Smooth muscle cell (in vitro differentiated cells): ENCODE measurements around the gene KRT27. TPM values are rescaled to one million over a fixed set of nuclear protein-coding genes. Genes with fewer than 3 reads are reported as not detected.

Experiments used
- DNase-seq: peaks from one replicate; lab custom pipeline; 2025; ENCODE audit not compliant: unreplicated experiment; lab: John Stamatoyannopoulos, UW
- H2AFZ ChIP-seq: fragments of 200-600 bp; sonication (generic); 2 replicates; pipeline ENCODE4 v1.6.0; 2016; ENCODE audit warnings: antibody characterized with exemption, low read depth, mild to moderate bottlenecking
- H3F3A ChIP-seq: fragments of 200-600 bp; sonication (generic); 2 replicates; pipeline ENCODE4 v1.6.0; 2017; ENCODE audit warnings: antibody characterized with exemption, low read depth
- H3K27ac ChIP-seq: fragments of 200-600 bp; sonication (generic); 2 replicates; pipeline ENCODE4 v1.5.1; 2016; ENCODE audit warnings: low read depth, mild to moderate bottlenecking
- H3K27me3 ChIP-seq: fragments of 200-600 bp; sonication (generic); 2 replicates; pipeline ENCODE4 v1.6.1; 2016; ENCODE audit warnings: low read depth, mild to moderate bottlenecking
- H3K36me3 ChIP-seq: fragments of 200-600 bp; sonication (generic); 2 replicates; pipeline ENCODE4 v1.5.1; 2016; ENCODE audit warnings: low read depth
- H3K4me1 ChIP-seq: fragments of 200-600 bp; sonication (generic); 2 replicates; pipeline ENCODE4 v1.5.1; 2016; ENCODE audit warnings: low read depth
- H3K4me2 ChIP-seq: fragments of 200-600 bp; sonication (generic); 2 replicates; pipeline ENCODE4 v1.6.0; 2016; ENCODE audit warnings: mild to moderate bottlenecking
- H3K4me3 ChIP-seq: fragments of 200-600 bp; sonication (generic); 2 replicates; pipeline ENCODE4 v1.5.1; 2016; ENCODE audit warnings: mild to moderate bottlenecking
- H3K79me2 ChIP-seq: fragments of 200-600 bp; sonication (generic); 2 replicates; pipeline ENCODE4 v1.6.0; 2016; ENCODE audit warnings: low read depth, mild to moderate bottlenecking
- H3K9ac ChIP-seq: fragments of 200-600 bp; sonication (generic); 2 replicates; pipeline ENCODE4 v1.6.0; 2016; ENCODE audit warnings: low read depth
- H3K9me3 ChIP-seq: fragments of 200-600 bp; sonication (generic); replicated peaks from 2 replicates; pipeline ENCODE4 v1.5.1; 2016; ENCODE audit warnings: low read depth
- H4K20me1 ChIP-seq: fragments of 200-600 bp; sonication (generic); 2 replicates; pipeline ENCODE4 v1.6.0; 2016; ENCODE audit warnings: low read depth
- CTCF ChIP-seq: fragments of 200-600 bp; sonication (generic); IDR thresholded peaks from 2 replicates; pipeline ENCODE4 v1.5.1; 2017; ENCODE audit warnings: borderline replicate concordance, mild to moderate bottlenecking, antibody characterized with exemption; ENCODE audit not compliant: insufficient read depth, poor library complexity, severe bottlenecking
- WGBS: methylation state at CpG from one replicate; pipeline ENCODE4 v1.1.7; 2016; ENCODE audit warnings: low lambda C conversion rate; 5-methylcytosine and 5-hydroxymethylcytosine counted together
- polyA plus RNA-seq: library from polyadenylated mRNA; unstranded; fragments of >200 nt; fragmentation: Nextera tagmentation; extraction: Ambion mirVana; gene quantifications from 2 replicates; pipeline ENCODE4 v1.2.1, GENCODE V29; 2016
- total RNA-seq: library from RNA; depleted of rRNA; stranded (reverse); fragments of >200 nt; gene quantifications from 2 replicates; pipeline ENCODE4 v1.2.3, GENCODE V29; 2014

Gene KRT27
- total and polyA plus RNA-seq, 2 experiments from 2014 or later: 0.54 to 1.1 TPM

- Histone ChIP-seq H3K4me1 (peaks cover 3% of the 10 kb centered on the region), H4K20me1 (peaks cover 15% of the 10 kb centered on the region), H2AFZ (no peak overlapping the region), H3K4me2 (no peak overlapping the region), H3K4me3 (no peak overlapping the region), H3K27me3 (peaks cover 34% of the 10 kb centered on the region), H3F3A (no peaks in the 10 kb centered on the region), H3K79me2 (peaks cover 3% of the 10 kb centered on the region), H3K9ac (no peak overlapping the region), H3K9me3 (no peaks in the 10 kb centered on the region), H3K27ac (no peak overlapping the region), H3K36me3 (no peaks in the 10 kb centered on the region)
- WGBS: 16% methylated on average over 7 of the region's 7 CpGs
- DNase-seq: no peak
- no peak for TF ChIP-seq CTCF
Measured at GRCh38 chr17:40827746-40828453, 45.5 kb upstream of the KRT27 start.

GRCh38 chr17:40825599-40825998 is 43.2 kb upstream of the KRT27 start:
- Histone ChIP-seq H3K9me3 (no peaks in the 10 kb centered on the region), H3K9ac (no peak overlapping the region), H3K79me2 (peaks cover 3% of the 10 kb centered on the region), H3K4me2 (no peak overlapping the region), H3K36me3 (no peaks in the 10 kb centered on the region), H2AFZ (no peak overlapping the region), H3K4me1 (peaks cover 3% of the 10 kb centered on the region), H4K20me1 (peaks cover 15% of the 10 kb centered on the region), H3K27me3 (peaks cover 38% of the 10 kb centered on the region), H3F3A (no peaks in the 10 kb centered on the region), H3K27ac (no peak overlapping the region), H3K4me3 (no peak overlapping the region)
- DNase-seq: no peak
- WGBS: 88% methylated on average over 2 of the region's 2 CpGs
- no peak for TF ChIP-seq CTCF

GRCh38 chr17:40824015-40824832 is 41.9 kb upstream of the KRT27 start:
- no peak for TF ChIP-seq CTCF

More at GRCh38 chr17:40824015-40824832, 41.9 kb upstream of the KRT27 start:
- DNase-seq: no peak
- peaks cover 15% of the 10 kb centered on the region for H4K20me1 ChIP-seq
- peaks cover 3% of the 10 kb centered on the region for H3K79me2 ChIP-seq
- no peaks in the 10 kb centered on the region for H3K9me3 ChIP-seq
- H2AFZ ChIP-seq: no peak overlapping the region
- H3K9ac ChIP-seq: no peak overlapping the region
- peaks cover 9% of the 10 kb centered on the region for H3K4me1 ChIP-seq
- H3K4me2 ChIP-seq: no peak overlapping the region
- peaks cover 38% of the 10 kb centered on the region for H3K27me3 ChIP-seq
- no peak overlapping the region for H3K4me3 ChIP-seq
- H3F3A ChIP-seq: peaks cover 4% of the 10 kb centered on the region
- no peaks in the 10 kb centered on the region for H3K36me3 ChIP-seq
- 90% methylated on average over 1 of the region's 1 CpG for WGBS
- no peak overlapping the region for H3K27ac ChIP-seq
